HG03521 (cell line): ENCODE measurements around the gene POLA1.

Experiments
- ATAC-seq: cut with Tn5 transposase; IDR thresholded peaks from one replicate; pipeline ENCODE4 v1.9.1; 2021; ENCODE audit warnings: mild to moderate bottlenecking, moderate library complexity; ENCODE audit not compliant: unreplicated experiment

The POLA1 gene

GRCh38 chrX:24955372-24955930 lies 261.7 kb downstream of the POLA1 start:
- no peak for ATAC-seq

GRCh38 chrX:24956828-24957227 lies 263.1 kb downstream of the POLA1 start:
- no peak for ATAC-seq

GRCh38 chrX:24961809-24962208 lies 268.1 kb downstream of the POLA1 start:
- ATAC-seq: no peak

- no peak for ATAC-seq
These were observed 270.1 kb downstream of the POLA1 start for GRCh38 chrX:24963823-24964222.

GRCh38 chrX:24965372-24965771 lies 271.7 kb downstream of the POLA1 start:
- no peak for ATAC-seq

GRCh38 chrX:24969812-24970211 lies 276.1 kb downstream of the POLA1 start:
- ATAC-seq: no peak

GRCh38 chrX:24979081-24979480 lies 285.4 kb downstream of the POLA1 start:
- ATAC-seq: no peak

GRCh38 chrX:24981030-24981429 lies 287.3 kb downstream of the POLA1 start:
- no peak for ATAC-seq

GRCh38 chrX:24982306-24982965 lies 288.7 kb downstream of the POLA1 start:
- no peak for ATAC-seq

GRCh38 chrX:24983931-24984330 lies 290.2 kb downstream of the POLA1 start:
- ATAC-seq: no peak

- ATAC-seq: no peak
These were observed 291.4 kb downstream of the POLA1 start for GRCh38 chrX:24985120-24985519.

- ATAC-seq: no peak
These were observed 294.0 kb downstream of the POLA1 start for GRCh38 chrX:24987731-24988130.

- no peak for ATAC-seq
These were observed 294.6 kb downstream of the POLA1 start for GRCh38 chrX:24988314-24988713.

- ATAC-seq: no peak
These were observed 296.8 kb downstream of the POLA1 start for GRCh38 chrX:24990535-24990934.

- no peak for ATAC-seq
These were observed 300.2 kb downstream of the POLA1 start for GRCh38 chrX:24993879-24994278.

- no peak for ATAC-seq
These were observed 302.5 kb downstream of the POLA1 start for GRCh38 chrX:24996096-24996709.

- no peak for ATAC-seq
These were observed 305.8 kb downstream of the POLA1 start for GRCh38 chrX:24999511-24999910.

- no peak for ATAC-seq
These were observed 308.3 kb downstream of the POLA1 start for GRCh38 chrX:25001808-25002660.

GRCh38 chrX:25002661-25003020 lies 308.9 kb downstream of the POLA1 start:
- no peak for ATAC-seq

- no peak for ATAC-seq
These were observed 309.5 kb downstream of the POLA1 start for GRCh38 chrX:25003066-25003849.

GRCh38 chrX:25004040-25004439 lies 310.3 kb downstream of the POLA1 start:
- no peak for ATAC-seq
